Hepatocyte (in vitro differentiated cells): ENCODE results near the gene TNIP3.

Experiments
- CTCF ChIP-seq: fragments of 200-600 bp; sonication (generic); IDR thresholded peaks from 2 replicates; pipeline ENCODE4 v1.5.1; 2016; ENCODE audit warnings: antibody characterized with exemption, mild to moderate bottlenecking; ENCODE audit not compliant: poor library complexity
- EZH2phosphoT487 ChIP-seq: fragments of 200-600 bp; sonication (generic); IDR thresholded peaks from one replicate; pipeline ENCODE4 v1.6.1; 2018; ENCODE audit warnings: antibody characterized with exemption, mild to moderate bottlenecking, low read depth, moderate library complexity; ENCODE audit not compliant: unreplicated experiment, severe bottlenecking

GRCh38 chr4:121185960-121186359 is 21.8 kb upstream of the TNIP3 start:
- TF ChIP-seq CTCF = no peak
- no peak for TF ChIP-seq EZH2phosphoT487
